GM19463 (cell line): Measurements from ENCODE around the gene IFNG-AS1.

Experiments
- ATAC-seq: cut with Tn5 transposase; IDR thresholded peaks from one replicate; pipeline ENCODE4 v1.9.1; 2021; ENCODE audit warnings: mild to moderate bottlenecking, moderate library complexity; ENCODE audit not compliant: unreplicated experiment

The IFNG-AS1 gene

DNA sequence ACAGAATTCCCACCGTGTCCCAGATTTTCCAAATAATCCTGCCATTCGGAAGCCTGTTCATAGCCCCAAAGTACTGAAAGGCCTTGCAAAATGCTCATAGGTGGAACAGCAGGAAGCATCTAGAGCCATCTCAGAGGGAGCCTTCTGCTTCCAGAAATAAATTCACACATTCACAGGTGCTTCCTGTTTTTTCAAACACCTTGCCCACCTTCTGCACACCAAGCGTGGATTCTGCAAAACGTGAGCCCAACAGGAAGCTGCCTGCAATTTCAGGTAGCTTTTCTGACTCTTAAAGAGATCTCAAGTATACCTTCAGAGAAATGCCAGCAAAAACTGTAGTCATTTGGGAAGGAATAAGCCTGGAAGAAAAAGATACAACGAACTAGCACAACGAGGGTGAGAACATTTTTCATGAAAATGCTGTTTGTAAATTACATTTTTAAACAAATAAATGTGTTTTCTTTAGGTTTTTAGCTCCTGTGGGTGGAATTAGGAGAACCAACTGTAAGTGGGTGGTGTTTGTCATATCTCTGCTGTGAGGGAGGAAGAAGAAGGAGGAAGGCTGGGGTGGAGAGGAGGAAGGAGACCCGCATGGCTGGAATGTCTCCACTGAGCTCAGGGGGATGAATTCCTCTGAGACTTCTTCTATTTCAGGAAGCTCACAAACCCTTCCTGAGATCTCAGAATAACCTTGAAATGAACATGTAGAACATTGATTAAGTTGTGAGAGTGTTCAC lies at the start of gene IFNG-AS1:
IFNG-AS1 (plus strand) TSS at position 264 of the 737 bp plus-strand sequence.
- no peak for ATAC-seq

DNA sequence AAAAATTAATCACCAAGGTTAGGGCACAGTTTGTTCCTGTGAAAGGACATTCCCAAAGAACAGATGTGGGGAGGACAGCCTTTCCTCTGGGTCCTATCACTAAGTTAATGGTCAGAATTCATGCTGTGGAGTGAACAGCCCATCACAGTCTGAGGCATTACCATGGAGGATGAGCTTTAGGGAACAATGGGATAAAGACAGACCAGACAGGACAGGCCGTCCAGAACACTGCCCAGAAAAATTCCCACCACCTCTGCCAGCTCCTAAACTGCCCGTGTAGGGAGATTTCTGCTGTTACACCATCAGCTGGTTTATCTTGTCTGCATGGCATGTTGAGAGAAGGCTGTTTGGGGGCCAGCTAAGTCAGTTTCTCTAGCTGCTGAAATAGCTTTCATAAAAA lies 49.6 kb upstream of the IFNG-AS1 start:
- ATAC-seq = no peak

DNA sequence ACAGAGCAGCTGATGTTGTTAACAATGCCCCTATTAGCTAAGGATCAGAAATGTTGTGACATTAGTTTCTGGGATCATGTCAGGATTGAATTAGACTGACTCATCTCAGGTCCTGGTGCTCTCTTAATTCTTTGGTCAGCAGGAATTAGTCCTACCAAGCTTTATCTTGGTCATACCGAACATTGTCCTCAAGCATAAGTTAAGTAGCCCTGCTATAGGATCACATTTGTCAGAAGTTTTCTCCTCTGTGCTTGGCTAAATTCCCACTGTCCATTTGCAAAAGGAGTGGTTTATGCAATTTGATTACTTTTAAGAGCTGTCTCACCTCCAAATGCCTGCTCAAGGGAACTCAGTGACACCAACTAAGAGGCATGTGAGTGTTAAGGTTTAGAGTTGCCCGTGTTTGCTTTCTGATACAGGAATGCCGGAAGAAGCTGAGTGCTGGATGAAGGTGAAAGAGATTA lies 48.4 kb upstream of the IFNG-AS1 start:
- ATAC-seq = no peak

DNA sequence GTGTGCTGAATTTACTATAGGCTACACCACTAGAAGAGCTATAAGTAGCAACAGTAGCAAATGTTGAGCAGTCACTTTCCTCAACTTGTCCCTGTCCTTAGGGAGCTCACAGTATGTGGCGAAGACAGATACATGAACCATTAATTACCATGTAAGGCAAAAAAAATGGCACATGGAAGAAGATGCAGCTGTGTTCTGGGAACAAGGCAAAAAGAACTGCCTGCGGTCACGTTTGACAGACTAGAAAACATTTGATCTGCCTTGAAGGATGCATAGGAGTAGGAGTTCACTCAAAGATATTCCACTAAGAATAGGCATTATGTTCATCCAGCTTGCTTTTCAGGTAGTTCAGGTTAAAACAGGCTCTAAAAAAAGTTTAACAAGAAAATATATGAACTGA lies 46.5 kb upstream of the IFNG-AS1 start:
- ATAC-seq = no peak

DNA sequence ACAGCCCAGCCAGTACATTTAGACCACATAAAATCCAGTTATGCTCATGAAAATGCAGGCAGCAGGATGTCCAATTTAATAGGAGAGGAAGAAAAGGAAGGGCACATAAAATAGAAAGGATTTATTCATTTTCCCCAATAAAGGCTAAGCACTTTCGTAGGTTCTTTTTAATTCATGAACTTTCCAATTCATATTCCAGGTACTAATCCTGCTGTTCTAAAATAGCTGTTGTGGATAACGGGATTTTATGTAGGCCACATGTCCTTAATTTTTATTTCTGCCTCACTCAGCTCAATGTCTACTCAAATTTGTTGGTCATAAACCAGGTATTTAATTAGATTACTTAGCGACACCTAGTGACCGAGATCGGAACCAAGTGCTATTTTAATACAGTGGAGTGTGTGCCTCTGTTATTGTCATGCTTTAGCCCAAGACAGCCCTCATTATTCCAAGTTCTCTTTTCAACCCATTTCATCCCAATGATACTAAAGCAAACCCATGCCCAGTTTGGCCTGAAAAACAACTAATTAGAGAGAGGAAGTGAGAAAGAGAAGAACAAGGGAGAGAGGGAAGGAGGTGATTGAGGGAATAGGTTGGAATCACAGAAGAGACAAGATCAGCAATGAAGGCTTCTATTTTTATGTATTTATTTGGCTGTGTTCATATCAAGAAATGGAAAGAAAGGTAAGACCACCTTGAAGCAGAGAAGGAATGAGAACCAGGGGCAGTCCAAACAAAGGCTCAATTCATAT lies 45.9 kb upstream of the IFNG-AS1 start:
- peak; percentile 72 for ATAC-seq

DNA sequence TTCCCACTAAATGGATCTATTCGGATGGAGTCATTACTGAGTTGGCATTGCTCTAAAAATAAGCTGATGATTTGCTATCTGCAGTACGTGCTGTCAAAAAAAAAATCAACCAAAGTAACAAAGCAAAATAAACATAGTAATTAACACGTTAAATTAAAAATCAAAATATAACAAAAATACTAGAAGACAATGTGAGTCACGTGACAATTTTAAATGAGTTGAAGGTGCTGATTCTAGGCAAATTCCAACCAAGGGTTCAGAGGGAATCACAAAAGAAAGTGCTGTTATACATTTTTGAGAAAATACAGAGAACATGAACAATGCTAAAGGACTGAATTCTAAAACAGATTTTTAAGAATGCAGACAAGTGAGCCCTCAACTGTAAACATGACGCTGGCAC lies 45.2 kb upstream of the IFNG-AS1 start:
- ATAC-seq = no peak

DNA sequence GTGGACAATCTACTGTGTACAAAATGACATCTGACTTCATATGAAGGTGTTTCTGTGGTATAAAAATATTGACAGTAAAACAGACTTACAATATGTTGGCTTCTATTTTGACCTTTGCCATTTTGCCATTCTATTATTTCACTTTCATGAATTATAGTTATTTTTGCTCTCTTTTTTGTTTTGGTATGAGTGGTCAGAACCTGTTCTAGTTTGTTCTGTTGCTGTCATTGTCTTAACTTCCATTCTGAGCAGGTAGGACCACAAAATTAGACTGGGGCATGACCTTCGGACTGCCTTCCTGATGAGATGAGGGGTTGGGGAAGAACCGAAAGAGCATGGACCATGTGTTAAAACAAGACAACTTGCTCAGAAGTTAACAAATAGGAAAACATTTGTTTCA lies 36.5 kb upstream of the IFNG-AS1 start:
- ATAC-seq = peak; percentile 80

DNA sequence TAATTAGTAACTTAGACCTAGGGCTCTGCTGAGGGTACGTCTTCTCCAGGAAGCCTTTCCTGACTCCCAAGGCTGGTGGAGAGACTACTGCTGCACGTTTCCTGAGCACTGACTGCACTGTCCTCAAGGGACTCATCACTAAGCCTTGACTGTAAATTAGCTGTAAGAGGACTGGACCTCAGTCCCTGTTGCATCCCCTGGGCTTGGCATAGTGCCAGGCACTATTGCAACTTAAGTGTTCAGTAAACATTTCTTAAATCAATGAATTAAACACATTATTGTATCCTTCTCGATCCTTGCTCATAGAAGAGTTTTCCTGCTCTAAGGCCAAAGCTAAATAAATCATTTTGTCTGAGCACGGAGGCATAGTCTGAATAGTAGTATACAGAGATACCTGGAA lies 31.9 kb upstream of the IFNG-AS1 start:
- ATAC-seq = no peak

DNA sequence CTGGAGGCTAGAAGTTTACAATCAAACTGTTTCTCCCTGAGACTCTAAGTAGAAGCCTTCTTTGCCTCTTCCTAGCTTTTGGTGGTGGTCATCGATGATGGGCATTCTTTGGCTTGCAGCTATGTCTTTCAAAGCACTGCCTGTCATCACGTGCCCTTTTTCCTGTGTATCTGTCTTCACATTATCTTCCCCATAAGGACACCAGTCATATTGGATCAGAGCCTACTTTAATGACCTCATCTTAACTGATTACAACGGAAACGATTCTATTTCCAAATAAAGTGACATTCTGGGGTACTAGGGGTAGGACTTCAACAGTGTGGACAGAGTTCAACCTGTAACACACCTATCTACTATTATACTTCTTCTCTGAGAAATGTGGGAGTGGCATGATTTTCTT lies 31.1 kb upstream of the IFNG-AS1 start:
- no peak for ATAC-seq

DNA sequence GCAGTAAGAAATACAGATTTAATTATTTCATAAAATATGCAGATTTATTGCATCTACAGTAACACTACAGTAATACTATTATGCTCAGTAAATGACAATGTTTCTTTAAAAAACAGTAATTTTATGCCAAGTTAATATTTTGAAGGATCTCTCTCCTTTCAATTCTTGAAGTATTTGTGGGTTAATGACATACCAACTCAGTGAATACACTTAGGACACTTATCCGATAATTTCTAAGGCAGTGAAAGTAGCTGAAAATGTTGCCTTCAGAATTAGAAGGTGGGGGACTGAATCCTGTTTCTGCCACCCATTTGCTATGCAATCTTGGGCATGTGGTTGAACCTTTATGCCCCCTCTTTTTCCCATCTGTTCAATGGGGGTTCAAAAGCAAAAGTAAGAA lies 24.8 kb upstream of the IFNG-AS1 start:
- no peak for ATAC-seq

DNA sequence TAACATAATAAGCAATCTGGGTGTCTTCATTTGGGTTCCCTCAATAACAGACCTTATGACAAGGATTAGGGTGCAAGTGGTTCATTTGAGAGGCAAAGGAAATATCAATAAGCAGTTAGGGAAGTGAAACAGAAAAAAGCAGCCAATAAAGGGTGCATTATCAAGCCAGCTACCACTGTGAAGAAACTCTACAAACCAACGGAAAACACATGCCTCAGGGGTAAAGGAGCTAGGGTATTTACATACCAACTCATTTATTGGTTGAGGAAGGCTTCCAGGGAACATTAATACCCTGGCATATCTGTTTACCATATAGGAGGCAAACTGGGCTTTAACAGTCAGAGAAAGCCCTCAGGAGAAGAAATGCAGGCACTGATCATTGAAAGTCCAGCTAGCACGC lies 22.7 kb upstream of the IFNG-AS1 start:
- ATAC-seq = peak; percentile 50

DNA sequence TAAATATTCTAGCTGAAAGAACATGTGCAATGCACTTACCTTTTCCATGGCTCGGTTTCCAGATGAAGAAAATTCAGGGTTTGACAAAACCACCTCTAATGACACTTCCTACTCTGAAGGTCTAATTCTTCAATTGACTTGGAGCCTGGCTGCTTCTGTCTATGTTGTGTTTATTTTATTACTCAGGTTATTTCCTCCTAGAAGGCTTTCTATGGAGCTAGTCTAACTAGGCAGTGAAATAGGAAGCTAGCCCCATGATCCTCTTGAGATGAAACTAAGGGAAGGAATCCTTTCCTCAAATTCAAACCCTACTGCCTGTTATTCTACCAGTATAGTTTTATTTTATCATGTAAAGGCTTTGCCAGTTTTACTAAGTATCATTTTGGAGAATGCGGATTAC lies 20.9 kb upstream of the IFNG-AS1 start:
- ATAC-seq = no peak

DNA sequence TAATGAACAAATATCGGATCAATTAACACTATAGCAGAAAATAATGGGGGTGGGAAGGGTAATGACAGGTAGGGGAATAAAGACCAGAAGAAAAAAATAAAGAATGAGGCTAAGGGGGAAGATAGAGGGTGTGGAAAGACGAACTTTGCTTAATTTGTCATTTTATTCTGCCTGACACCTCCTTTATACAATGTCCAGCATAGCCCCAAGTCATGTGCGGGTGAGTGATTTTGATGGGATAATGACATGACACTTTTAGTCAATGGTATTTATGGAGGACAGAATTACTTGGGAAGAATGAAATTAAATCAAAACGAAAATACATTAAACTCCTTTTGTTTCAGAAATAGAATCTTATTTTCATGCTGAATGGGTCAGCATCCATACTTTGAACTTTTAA lies 20.5 kb upstream of the IFNG-AS1 start:
- no peak for ATAC-seq

DNA sequence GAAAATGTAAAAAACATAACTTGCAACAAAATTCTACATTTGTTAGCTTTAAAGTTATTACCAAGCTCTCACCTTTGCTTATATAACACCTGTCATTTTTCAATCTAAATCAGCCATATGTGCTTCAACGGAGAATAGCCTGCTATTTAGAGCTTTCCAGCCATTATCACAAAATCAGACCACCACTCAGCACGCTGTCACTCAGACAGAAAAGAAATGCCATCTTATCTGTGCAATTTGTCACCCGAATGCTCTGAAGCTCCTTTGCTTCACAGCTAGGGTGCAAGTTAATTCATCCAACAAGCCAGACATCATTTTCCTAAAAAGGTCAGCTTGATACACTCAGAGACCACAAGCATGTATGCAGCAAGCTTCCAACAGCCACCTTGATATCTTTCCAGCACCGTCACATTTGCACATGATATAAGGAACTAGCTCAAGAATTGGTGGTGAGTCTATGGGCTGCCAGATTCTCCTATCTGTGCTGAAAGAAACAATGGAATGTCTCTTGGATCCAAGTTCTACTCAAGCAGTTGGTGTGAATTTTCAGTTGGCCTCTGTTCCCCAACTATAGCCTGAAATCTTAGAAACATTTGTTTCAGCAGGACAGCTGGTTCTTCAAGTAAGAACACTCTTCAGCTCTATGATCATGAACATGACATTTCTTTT lies 20.0 kb upstream of the IFNG-AS1 start:
- no peak for ATAC-seq

DNA sequence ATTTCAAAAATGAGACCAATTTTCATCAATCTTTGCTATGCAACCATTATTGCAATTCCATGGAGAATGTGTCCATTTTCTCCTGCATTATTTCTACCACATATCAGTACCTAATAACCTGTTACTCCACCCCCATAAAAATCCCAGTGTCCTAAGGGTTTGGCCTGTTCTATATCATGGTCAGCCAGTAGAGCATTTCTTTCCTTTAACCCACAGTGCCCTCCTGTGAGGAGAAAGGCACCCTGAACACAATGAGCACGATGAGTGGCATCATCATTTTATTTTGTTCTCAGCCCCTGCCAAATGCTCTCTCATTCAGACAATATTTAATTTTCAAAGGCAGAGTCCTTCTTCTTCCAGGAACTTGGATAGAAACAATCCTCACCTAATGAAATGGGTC lies 11.6 kb upstream of the IFNG-AS1 start:
- ATAC-seq = no peak

DNA sequence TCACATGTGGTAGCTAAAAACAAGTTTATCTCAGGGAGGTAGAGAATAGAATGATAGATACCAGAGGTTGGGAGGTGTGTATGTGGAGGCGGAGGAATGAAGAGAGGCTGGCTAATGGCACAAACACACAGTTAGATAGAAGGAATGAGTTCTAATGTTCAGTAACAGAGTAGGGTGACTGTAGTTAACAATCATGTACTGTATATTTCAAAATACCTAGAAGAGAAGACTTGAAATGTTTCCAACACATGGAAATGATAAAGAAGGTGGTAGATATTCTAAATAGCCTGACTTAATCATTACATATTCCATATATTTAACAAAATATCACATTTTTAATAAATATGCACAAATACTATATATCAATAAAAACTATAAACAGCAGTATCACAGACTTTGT lies 8.9 kb upstream of the IFNG-AS1 start:
- no peak for ATAC-seq

DNA sequence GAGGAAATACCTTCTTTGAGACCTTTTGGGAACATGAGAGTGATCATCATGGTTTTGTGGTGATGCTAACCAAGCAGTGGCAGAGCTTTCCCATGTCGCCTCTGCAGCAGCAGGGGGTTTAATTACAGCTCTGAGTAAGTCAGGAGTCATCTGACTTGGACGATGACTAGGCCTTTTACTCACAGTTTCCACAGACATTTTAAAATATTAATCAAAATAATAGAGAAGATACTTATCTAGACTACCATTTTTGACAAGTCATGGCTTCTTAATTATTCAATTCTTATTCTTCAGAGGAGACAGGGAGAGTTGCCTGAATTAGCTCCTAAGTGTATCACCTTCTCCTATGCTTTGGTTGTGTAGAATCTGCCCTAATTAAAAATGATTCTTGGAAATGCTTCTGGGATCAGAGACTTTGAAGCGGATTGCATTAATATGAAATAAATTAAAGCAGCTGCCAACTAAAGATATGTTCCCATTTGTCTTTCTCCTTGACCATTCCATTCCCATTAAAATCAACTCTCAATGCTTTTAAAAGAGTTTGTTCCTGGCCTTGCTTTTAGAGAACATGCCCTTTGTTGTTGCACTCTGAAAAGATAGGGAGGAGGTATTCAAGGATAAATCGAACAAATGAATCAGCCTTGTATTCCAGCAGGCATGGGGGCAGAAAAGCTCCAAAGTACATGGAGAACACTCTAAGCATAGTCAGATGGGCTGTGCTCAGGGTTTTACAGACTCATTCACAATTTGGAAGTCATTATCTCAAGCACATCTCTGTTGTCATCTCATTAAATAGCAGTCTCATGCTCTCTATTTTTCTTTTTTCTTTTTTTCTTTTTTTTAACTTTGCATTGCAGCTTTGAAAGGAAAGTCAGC lies 7.7 kb upstream of the IFNG-AS1 start:
- no peak for ATAC-seq

DNA sequence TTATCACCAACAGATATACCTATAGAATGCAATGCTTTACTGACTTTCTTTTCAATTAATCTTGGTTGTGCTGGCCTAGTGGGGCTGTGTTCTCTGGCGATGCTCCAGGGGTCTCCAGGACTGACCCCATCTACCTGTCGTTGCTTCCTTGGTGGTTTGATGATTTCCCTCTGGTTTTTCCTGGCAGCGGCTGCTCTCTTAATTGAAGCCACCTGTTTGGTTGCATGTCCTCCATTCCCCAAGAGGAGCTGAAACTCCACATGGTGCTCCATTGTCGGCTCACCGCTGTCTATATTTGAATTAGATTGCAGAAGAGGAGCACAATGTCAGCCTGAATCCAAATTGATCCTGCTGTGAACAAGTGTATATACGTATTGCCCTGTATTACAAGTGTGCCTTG lies 7.1 kb upstream of the IFNG-AS1 start:
- no peak for ATAC-seq

DNA sequence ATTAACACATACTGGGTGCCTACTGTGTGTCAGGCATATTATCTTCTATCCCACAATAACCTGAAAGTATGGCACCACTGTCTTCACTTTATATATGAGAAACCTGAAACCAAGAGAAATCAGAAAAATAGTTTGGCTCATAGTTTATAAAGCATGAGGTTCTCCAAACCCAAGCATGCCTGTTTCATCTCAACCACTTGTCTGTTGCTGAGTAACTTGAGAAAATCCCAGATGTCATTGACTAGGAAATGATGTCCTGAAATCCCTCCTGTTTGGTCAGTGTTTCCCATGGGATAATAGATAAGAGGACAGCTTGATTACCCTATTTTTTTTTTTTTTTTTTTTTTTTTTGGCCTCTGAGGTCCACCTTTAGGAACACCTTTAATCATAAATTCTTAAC lies 2.6 kb upstream of the IFNG-AS1 start:
- no peak for ATAC-seq

DNA sequence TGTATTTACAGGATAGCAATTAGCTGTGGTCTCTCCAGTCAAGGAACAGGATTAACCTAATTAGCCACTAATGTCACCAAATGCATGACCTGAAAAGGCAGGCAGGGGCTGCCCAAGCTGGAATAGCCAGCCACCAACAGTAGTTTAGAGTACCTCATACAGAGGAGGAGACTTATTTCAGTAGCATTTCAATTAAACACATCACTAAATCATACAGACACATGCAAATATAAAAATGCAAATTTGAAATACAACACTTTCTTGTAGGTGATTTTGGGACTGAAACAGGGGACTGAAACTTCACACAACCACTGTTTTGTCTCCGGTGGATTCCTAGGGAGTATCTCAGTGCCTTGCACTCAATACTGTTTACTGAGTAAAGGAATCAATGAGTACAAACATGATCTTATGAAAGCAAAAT lies 636 bp upstream of the IFNG-AS1 start:
- peak; percentile 61 for ATAC-seq

DNA sequence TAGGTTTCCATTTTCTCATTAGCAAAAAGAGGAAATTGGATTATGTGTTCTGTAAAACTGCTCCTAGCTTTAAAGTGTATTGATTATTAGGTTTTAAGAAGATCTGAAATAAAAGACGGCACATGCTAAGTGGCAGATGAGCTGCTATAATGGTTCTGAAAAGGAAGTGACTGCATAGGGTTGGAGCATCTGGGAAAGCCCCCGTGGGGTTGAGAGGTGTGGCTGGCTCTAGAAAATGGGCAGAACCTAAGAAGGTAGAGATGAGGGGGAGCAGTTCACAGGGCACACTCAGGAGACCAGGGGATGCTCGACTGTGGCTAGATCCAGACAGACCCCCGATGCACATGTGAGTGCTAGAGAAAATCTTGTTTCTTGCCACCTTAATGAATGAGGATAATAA lies 1.9 kb downstream of the IFNG-AS1 start:
- peak; percentile 72 for ATAC-seq
